DMS 273 treated with DMSO at 0.1 percent for 48 hours (cell line): ENCODE data around the gene ACVR2B.

Source experiments
- DNase-seq: peaks from one replicate; lab custom pipeline; 2025; lab: John Stamatoyannopoulos, UW

The ACVR2B gene

GRCh38 chr3:38533285-38533976 lies 79.7 kb downstream of the ACVR2B start:
- DNase-seq: no peak

- no peak for DNase-seq
Measured at GRCh38 chr3:38534180-38534579, 80.5 kb downstream of the ACVR2B start.

- no peak for DNase-seq
Measured at GRCh38 chr3:38534604-38535003, 80.9 kb downstream of the ACVR2B start.

- no peak for DNase-seq
Measured at GRCh38 chr3:38536671-38537070, 83.0 kb downstream of the ACVR2B start.

- DNase-seq: no peak
Measured at GRCh38 chr3:38538773-38539353, 85.2 kb downstream of the ACVR2B start.

GRCh38 chr3:38541806-38542205 lies 88.1 kb downstream of the ACVR2B start:
- no peak for DNase-seq
